ENCODE measurements around the gene MOCS3. TPM values are rescaled to one million over a fixed set of nuclear protein-coding genes. Genes with fewer than 3 reads are reported as not detected.
"Not testable (repeated sequence)": the region's sequence is repeated elsewhere in the genome, so short reads cannot be mapped to it uniquely, and the experiment has no call there.

The MOCS3 gene
- total and polyA plus RNA-seq, 7 donors = 1.2 to 3.9 (median 3.6) TPM

GRCh38 chr20:50977066-50978021 is 18.7 kb downstream of the MOCS3 start:
- no peak overlapping the region for H3K4me3 ChIP-seq
- intact Hi-C loops (cut with DNase I) = no loop called here
- no peaks in the 10 kb centered on the region for H3K36me3 ChIP-seq
- 35 to 65% methylated on average over 20 of the region's 20 CpGs for WGBS, 2 donors
- TF ChIP-seq POLR2A (IDR thresholded peaks at IDR 0.05) (no peak), CTCF (IDR thresholded peaks at IDR 0.05) (no peak), EP300 (IDR thresholded peaks at IDR 0.05) (no peak), POLR2AphosphoS5 (IDR thresholded peaks at IDR 0.05) (no peak)
- no peaks in the 10 kb centered on the region for H3K9me3 ChIP-seq
- peaks cover 3 to 28% (median 4%) of the 10 kb centered on the region in 3 donors for H3K27me3 ChIP-seq
- peaks cover 0 to 7% (median 0%) of the 10 kb centered on the region in 4 donors for H3K4me1 ChIP-seq
- DNase-seq = no peak
- H3K27ac ChIP-seq = no peak overlapping the region

GRCh38 chr20:50978533-50978932 is 19.9 kb downstream of the MOCS3 start:
- H3K4me3 ChIP-seq; H3K4me1 ChIP-seq; H3K9me3 ChIP-seq; H3K27ac ChIP-seq; H3K36me3 ChIP-seq; intact Hi-C loops (cut with DNase I); DNase-seq: not testable (repeated sequence)
- H3K27me3 ChIP-seq = peaks cover 3 to 38% (median 4%) of the 10 kb centered on the region in 3 donors
- 92 to 96% methylated on average over 4 of the region's 4 CpGs for WGBS, 2 donors

- intact Hi-C loops (cut with DNase I) = no loop called here
- H3K9me3 ChIP-seq = no peaks in the 10 kb centered on the region
- no peaks in the 10 kb centered on the region for H3K36me3 ChIP-seq
- H3K4me3 ChIP-seq = no peak overlapping the region
- 56 to 63% methylated on average over 8 of the region's 8 CpGs for whole genome bisulfite sequencing, 2 donors
- DNase-seq = no peak
- peak overlapping the region in 2 of 4 donors; percentile 1 to 14 for H3K27ac ChIP-seq
- TF ChIP-seq EP300 (IDR thresholded peaks at IDR 0.05) (peak in 1 of 4 donors; percentile 37), CTCF (IDR thresholded peaks at IDR 0.05) (no peak), POLR2AphosphoS5 (IDR thresholded peaks at IDR 0.05) (peak in 2 of 4 donors; percentile 18 to 66), POLR2A (IDR thresholded peaks at IDR 0.05) (no peak)
- H3K27me3 ChIP-seq = peaks cover 4 to 50% (median 9%) of the 10 kb centered on the region in 3 donors
- H3K4me1 ChIP-seq = peaks cover 0 to 7% (median 0%) of the 10 kb centered on the region in 4 donors
Measured at GRCh38 chr20:50980071-50980681, 21.6 kb downstream of the MOCS3 start.

GRCh38 chr20:50980851-50981713 is 22.5 kb downstream of the MOCS3 start:
- no peaks in the 10 kb centered on the region for H3K9me3 ChIP-seq
- peaks cover 0 to 7% (median 0%) of the 10 kb centered on the region in 4 donors for H3K4me1 ChIP-seq
- WGBS, 2 donors = 56 to 60% methylated on average over 26 of the region's 26 CpGs
- H3K27ac ChIP-seq = peak overlapping the region in 1 of 4 donors; percentile 1
- H3K4me3 ChIP-seq = no peak overlapping the region
- TF ChIP-seq CTCF (IDR thresholded peaks at IDR 0.05) (peak in 3 of 4 experiments; percentile 54 to 69 (median 68)), EP300 (IDR thresholded peaks at IDR 0.05) (no peak)
- no peaks in the 10 kb centered on the region for H3K36me3 ChIP-seq
- H3K27me3 ChIP-seq = peaks cover 4 to 56% (median 13%) of the 10 kb centered on the region in 3 donors
- no peak for DNase-seq
- intact Hi-C loops (cut with DNase I) = no loop called here

Data from sigmoid colon (tissue), 7 donors.